H1 (cell line): ENCODE measurements around the gene LDAH. TPM values are rescaled to one million over a fixed set of nuclear protein-coding genes. Genes with fewer than 3 reads are reported as not detected.

Experiments used
- CTCF ChIA-PET: fragments of 300-600 bp; sonication (Branson Sonifier 250); formaldehyde crosslinking; loops from one replicate; lab custom pipeline; 2021; ENCODE audit not compliant: partially characterized antibody; lab: Charles Lee
- POLR2A ChIA-PET: fragments of 300-600 bp; sonication (Branson Sonifier 250); formaldehyde crosslinking; loops from one replicate; lab custom pipeline; 2021; ENCODE audit warnings: inconsistent platforms; ENCODE audit not compliant: partially characterized antibody; lab: Charles Lee
- DNase-seq, 2 experiments: peaks; one replicate each; pipeline versions ENCODE4 v3.0.0 to v3.0.0-alpha.2; 2010 to 2022; ENCODE audit warnings: low spot score in 2 of 2, low read depth in 1 of 2, mixed read lengths in 1 of 2
- FAIRE-seq: peaks from 2 replicates; lab custom pipeline; 2011; peaks lifted over from hg19 to GRCh38; lab: Jason Lieb, UNC
- H2AFZ ChIP-seq: 2 replicates; pipeline ENCODE4 v1.8.1; 2012; ENCODE audit warnings: low read length, inconsistent platforms
- H2AK5ac ChIP-seq: 2 replicates; pipeline ENCODE4 v1.6.1; 2013; ENCODE audit warnings: low read depth, low read length
- H2BK120ac ChIP-seq: replicated peaks from 2 replicates; pipeline ENCODE3; 2013; ENCODE audit warnings: low read depth, low read length, inconsistent platforms
- H2BK12ac ChIP-seq: 2 replicates; pipeline ENCODE4 v1.6.1; 2013; ENCODE audit warnings: low read depth, low read length
- H2BK15ac ChIP-seq: 2 replicates; pipeline ENCODE4 v1.6.1; 2013; ENCODE audit warnings: low read length
- H2BK20ac ChIP-seq: 2 replicates; pipeline ENCODE4 v1.6.1; 2013; ENCODE audit warnings: low read length
- H2BK5ac ChIP-seq: 2 replicates; pipeline ENCODE4 v1.6.1; 2013; ENCODE audit warnings: low read depth, low read length
- H3K14ac ChIP-seq: 2 replicates; pipeline ENCODE4 v1.6.1; 2013; ENCODE audit warnings: inconsistent platforms; ENCODE audit not compliant: insufficient read length
- H3K18ac ChIP-seq: 2 replicates; pipeline ENCODE4 v1.6.1; 2013; ENCODE audit warnings: low read length; ENCODE audit errors: extremely low read depth
- H3K23ac ChIP-seq: 2 replicates; pipeline ENCODE4 v1.6.1; 2013; ENCODE audit warnings: inconsistent platforms; ENCODE audit not compliant: insufficient read length
- H3K23me2 ChIP-seq: 2 replicates; pipeline ENCODE4 v1.6.1; 2013; ENCODE audit warnings: low read depth, low read length
- H3K27ac ChIP-seq: 2 replicates; pipeline ENCODE4 v1.6.1; 2011; ENCODE audit warnings: low read depth, low read length, inconsistent platforms
- H3K27me3 ChIP-seq, 4 experiments: replicated peaks in 1 of 4; 1 replicate in 1 of 4; 2 replicates in 3 of 4; pipeline versions ENCODE4 v1.6.1 to v1.8.1; 2011 to 2013; ENCODE audit warnings: low read length in 3 of 4, mild to moderate bottlenecking in 3 of 4, inconsistent platforms in 2 of 4, mixed read lengths in 2 of 4, moderate library complexity in 1 of 4; ENCODE audit not compliant: control insufficient read depth in 3 of 4, insufficient read depth in 3 of 4; ENCODE audit errors: extremely low read depth in 1 of 4
- H3K36me3 ChIP-seq, 4 experiments: 2 replicates each; pipeline versions ENCODE4 v1.6.1 to v1.8.1; 2011 to 2013; ENCODE audit warnings: mild to moderate bottlenecking in 4 of 4, low read length in 3 of 4, moderate library complexity in 2 of 4, control low read depth in 1 of 4, inconsistent platforms in 1 of 4; ENCODE audit not compliant: insufficient read depth in 4 of 4, control insufficient read depth in 2 of 4
- H3K4ac ChIP-seq: replicated peaks from 2 replicates; pipeline ENCODE3; 2013; ENCODE audit warnings: low read length, low read depth, mixed read lengths, inconsistent platforms; ENCODE audit not compliant: insufficient read length
- H3K4me1 ChIP-seq, 4 experiments: replicated peaks in 1 of 4; 1 replicate in 1 of 4; 2 replicates in 3 of 4; pipeline versions ENCODE4 v1.6.1 to v1.8.1; 2011 to 2013; ENCODE audit warnings: low read length in 3 of 4, inconsistent platforms in 2 of 4, mixed read lengths in 1 of 4; ENCODE audit not compliant: insufficient read depth in 4 of 4, control insufficient read depth in 3 of 4
- H3K4me2 ChIP-seq, 2 experiments: 2 replicates each; pipeline versions ENCODE4 v1.6.1 to v1.8.1; 2011 to 2013; ENCODE audit warnings: low read depth in 2 of 2, low read length in 2 of 2, control low read depth in 1 of 2, inconsistent platforms in 1 of 2, mild to moderate bottlenecking in 1 of 2; ENCODE audit not compliant: insufficient read depth in 1 of 2
- H3K4me3 ChIP-seq, 4 experiments: fragments of 200-600, 300-600 bp in 1 of 4; sonication (generic), shearing (Covaris generic), sonication (Bioruptor Twin) in 1 of 4; 2 replicates each; pipeline versions ENCODE4 v1.5.1 to v1.8.1; 2011 to 2016; ENCODE audit warnings: low read length in 4 of 4, low read depth in 3 of 4, control low read depth in 2 of 4, inconsistent platforms in 2 of 4, mild to moderate bottlenecking in 2 of 4, mixed read lengths in 1 of 4, moderate library complexity in 1 of 4; ENCODE audit not compliant: insufficient read depth in 2 of 4; ENCODE audit errors: extremely low read depth in 1 of 4
- H3K56ac ChIP-seq: replicated peaks from 2 replicates; pipeline ENCODE3; 2013; ENCODE audit warnings: low read depth, mild to moderate bottlenecking, mixed read lengths, low read length, inconsistent platforms; ENCODE audit not compliant: insufficient read length
- H3K79me1 ChIP-seq: 2 replicates; pipeline ENCODE4 v1.6.1; 2013; ENCODE audit warnings: low read depth, low read length, control low read depth
- H3K79me2 ChIP-seq, 2 experiments: 2 replicates each; pipeline versions ENCODE4 v1.6.1 to v1.8.1; 2012 to 2013; ENCODE audit warnings: low read length in 2 of 2, mild to moderate bottlenecking in 2 of 2, inconsistent platforms in 1 of 2; ENCODE audit not compliant: insufficient read depth in 2 of 2, control insufficient read depth in 1 of 2
- H3K9ac ChIP-seq, 4 experiments: replicated peaks in 1 of 4; 1 replicate in 1 of 4; 2 replicates in 3 of 4; pipeline versions ENCODE4 v1.6.1 to v1.8.1; 2011 to 2013; ENCODE audit warnings: low read depth in 3 of 4, low read length in 3 of 4, control low read depth in 2 of 4, mild to moderate bottlenecking in 2 of 4, moderate library complexity in 2 of 4, inconsistent platforms in 1 of 4; ENCODE audit errors: extremely low read depth in 1 of 4
- H3K9me3 ChIP-seq, 2 experiments: 2 replicates each; pipeline versions ENCODE4 v1.6.1 to v1.8.1; 2012 to 2013; ENCODE audit warnings: mild to moderate bottlenecking in 2 of 2, moderate library complexity in 2 of 2, control low read depth in 1 of 2, inconsistent platforms in 1 of 2, low read depth in 1 of 2, low read length in 1 of 2, mixed read lengths in 1 of 2; ENCODE audit not compliant: insufficient read depth in 2 of 2
- H4K20me1 ChIP-seq, 2 experiments: replicated peaks in 1 of 2; 2 replicates each; pipeline versions ENCODE3 to v1.8.1; 2011 to 2013; ENCODE audit warnings: inconsistent platforms in 2 of 2, low read length in 2 of 2, mild to moderate bottlenecking in 1 of 2; ENCODE audit not compliant: insufficient read depth in 2 of 2, control insufficient read depth in 1 of 2
- H4K5ac ChIP-seq: 2 replicates; pipeline ENCODE4 v1.6.1; 2013; ENCODE audit warnings: low read length, low read depth, mixed read lengths, inconsistent platforms; ENCODE audit not compliant: insufficient read length
- H4K8ac ChIP-seq: 2 replicates; pipeline ENCODE4 v1.8.0; 2013; ENCODE audit warnings: mild to moderate bottlenecking, moderate library complexity, low read length, inconsistent platforms; ENCODE audit not compliant: insufficient read depth; ENCODE audit errors: extremely low read depth
- H4K91ac ChIP-seq: replicated peaks from 2 replicates; pipeline ENCODE3; 2013; ENCODE audit warnings: low read length, mixed read lengths, inconsistent platforms; ENCODE audit not compliant: insufficient read length
- BACH1 ChIP-seq: IDR thresholded peaks from 2 replicates; pipeline ENCODE4 v1.6.1; 2012; ENCODE audit warnings: low read length, improper control_type of control experiment
- CHD1 ChIP-seq: IDR thresholded peaks from 2 replicates; pipeline ENCODE4 v1.6.1; 2012; ENCODE audit warnings: low read depth, low read length, improper control_type of control experiment
- E2F6 ChIP-seq: IDR thresholded peaks from 2 replicates; pipeline ENCODE4 v1.6.1; 2012; ENCODE audit warnings: inconsistent platforms
- EZH2 ChIP-seq: fragments of 200-600 bp; sonication (generic); IDR thresholded peaks from 2 replicates; pipeline ENCODE4 v1.7.1; 2012; ENCODE audit warnings: low read depth, mild to moderate bottlenecking, moderate library complexity, low read length, inconsistent platforms; ENCODE audit not compliant: severe bottlenecking
- FOSL1 ChIP-seq: IDR thresholded peaks from 2 replicates; pipeline ENCODE4 v1.6.1; 2011; ENCODE audit warnings: mild to moderate bottlenecking, low read depth, low read length, moderate library complexity; ENCODE audit not compliant: insufficient read depth
- KDM4A ChIP-seq: IDR thresholded peaks from one replicate; pipeline ENCODE4 v1.7.1; 2012; ENCODE audit warnings: low read depth, mild to moderate bottlenecking, moderate library complexity, low read length, inconsistent platforms; ENCODE audit not compliant: severe bottlenecking
- KDM5A ChIP-seq: fragments of 200-600 bp; IDR thresholded peaks from 2 replicates; pipeline ENCODE4 v1.7.1; 2012; ENCODE audit warnings: mild to moderate bottlenecking, low read length, inconsistent platforms, mixed read lengths
- NANOG ChIP-seq: IDR thresholded peaks from 2 replicates; pipeline ENCODE4 v1.6.1; 2011; ENCODE audit warnings: low read length, low read depth, mild to moderate bottlenecking, inconsistent platforms; ENCODE audit not compliant: insufficient read depth, poor library complexity, severe bottlenecking
- POLR2AphosphoS5 ChIP-seq: IDR thresholded peaks from 2 replicates; pipeline ENCODE4 v1.6.1; 2011; ENCODE audit warnings: low read depth, low read length
- SP2 ChIP-seq: IDR thresholded peaks from 2 replicates; pipeline ENCODE4 v1.6.1; 2012; ENCODE audit warnings: mild to moderate bottlenecking, low read length, inconsistent platforms
- YY1 ChIP-seq: IDR thresholded peaks from 2 replicates; pipeline ENCODE4 v1.6.1; 2011; ENCODE audit warnings: low read depth, mild to moderate bottlenecking, low read length
- WGBS, 2 experiments: shearing (Covaris generic) in 1 of 2; methylation state at CpG; one replicate each; pipeline versions ENCODE4 v1.1.6 to v1.1.7; 2013 to 2015; ENCODE audit warnings: low lambda C conversion rate in 2 of 2, mixed read lengths in 2 of 2, inconsistent platforms in 1 of 2, low coverage in 1 of 2, missing lambda C conversion rate in 1 of 2; ENCODE audit not compliant: insufficient replicate concordance in 2 of 2, insufficient coverage in 1 of 2, insufficient read length in 1 of 2; ENCODE audit errors: extremely low coverage in 1 of 2, missing lambda C conversion rate in 1 of 2; 5-methylcytosine and 5-hydroxymethylcytosine counted together
- polyA plus RNA-seq, 7 experiments: library from polyadenylated mRNA; depleted of rRNA in 3 of 7; stranded (reverse) in 5 of 7; unstranded in 2 of 7; fragments of >200 nt in 5 of 7; fragments of 200-250 nt in 2 of 7; gene quantifications; 1 replicate in 5 of 7; 2 replicates in 1 of 7; 4 replicates in 1 of 7; pipeline versions ENCODE4 v1.2.1 to v1.2.3, GENCODE V29; 2011 to 2013; ENCODE audit warnings: missing spikeins in 2 of 7, mixed read lengths in 2 of 7
- total RNA-seq: library from RNA; stranded (reverse); fragmentation: NEBNext Ultra II Directional; extraction: Animal tissue kit (Norgen Biotek cat#: 25700); gene quantifications from 2 replicates; pipeline ENCODE4 v1.2.1, GENCODE V29; 2021

LDAH gene
- total and polyA plus RNA-seq, 2 of the 8 experiments (the other 6 are each of a cell fraction or from before 2014, with no cell fraction given), result 10.9 to 26.3 TPM

DNA sequence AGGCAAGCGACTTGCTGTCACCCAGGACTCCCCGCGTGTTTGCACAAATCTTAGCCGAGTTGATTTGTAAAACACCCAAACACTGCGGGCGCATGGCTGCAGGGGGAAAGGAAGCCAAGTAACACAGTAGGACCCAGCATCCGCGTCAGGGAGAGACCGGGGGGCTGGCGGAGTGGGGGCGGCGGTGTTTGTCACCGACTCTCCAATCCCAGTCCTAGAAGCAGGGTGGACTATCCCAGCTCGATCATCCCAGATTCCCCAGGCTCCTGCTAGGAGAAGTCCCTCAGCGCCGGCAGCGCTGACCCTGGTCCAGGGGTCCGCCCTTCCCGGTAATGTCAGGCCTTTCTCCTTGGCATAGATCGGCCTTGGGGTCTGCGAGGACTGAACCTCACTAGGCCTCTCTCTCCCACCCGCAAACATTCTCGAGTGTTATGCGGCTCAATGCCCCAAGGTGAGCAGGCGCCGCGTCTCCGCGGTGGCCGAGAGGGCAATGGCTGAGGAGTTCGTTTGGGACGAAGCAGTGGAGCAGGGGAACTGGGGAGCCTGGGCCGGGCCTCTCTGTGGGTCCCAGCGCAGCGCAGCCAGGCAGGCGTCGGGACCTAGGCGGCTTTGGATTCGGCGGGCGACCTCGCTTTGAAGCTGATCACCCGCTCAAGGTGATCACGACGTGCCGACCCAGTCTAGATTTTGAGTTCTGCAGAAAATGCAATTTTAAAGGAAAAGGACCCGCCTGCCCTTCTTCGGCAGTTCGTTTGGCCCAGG is 157.5 kb downstream of the LDAH start:
- H4K5ac ChIP-seq, result no peak overlapping the region
- ChIA-PET CTCF (interaction anchor here (1.0 to 8.9 kb wide), 12 partner anchors 9 to 361 kb away, joined by 3 to 266 read pairs (median 4); partner anchors contain the start of gene HS1BP3), POLR2A (interaction anchor here (1.2 to 2.2 kb wide), 3 partner anchors 8 to 15 kb away, joined by 3 to 8 read pairs (median 8); partner anchors contain the start of gene HS1BP3)
- no peaks in the 10 kb centered on the region for H3K9me3 ChIP-seq
- no peak overlapping the region for H4K8ac ChIP-seq
- no peak overlapping the region for H4K91ac ChIP-seq
- H3K18ac ChIP-seq, result no peak overlapping the region
- peak overlapping the region; percentile 40 to 76 (median 58) for H3K4me3 ChIP-seq
- peaks cover 74 to 87% (median 85%) of the 10 kb centered on the region in 4 experiments for H3K27me3 ChIP-seq
- no peak overlapping the region for H2BK20ac ChIP-seq
- peaks cover 2 to 16% of the 10 kb centered on the region in 2 experiments for H4K20me1 ChIP-seq
- no peaks in the 10 kb centered on the region for H3K79me2 ChIP-seq
- no peak overlapping the region for H3K4ac ChIP-seq
- no peak overlapping the region for H2BK120ac ChIP-seq
- H3K27ac ChIP-seq, result no peak overlapping the region
- H3K56ac ChIP-seq, result no peak overlapping the region
- 0 out of 2 replicates have a peak overlapping the region, but pooled peaks have one; percentile 2 for H2AFZ ChIP-seq
- no peak overlapping the region for H2BK15ac ChIP-seq
- H3K23ac ChIP-seq, result no peak overlapping the region
- FAIRE-seq, result no peak
- H3K4me1 ChIP-seq, result peaks cover 0 to 25% (median 9%) of the 10 kb centered on the region in 4 experiments; a peak in 6 of 7 replicates
- H3K36me3 ChIP-seq, result peaks cover 0 to under 1% (median 0%) of the 10 kb centered on the region in 4 experiments; a peak in 1 of 8 replicates
- H3K14ac ChIP-seq, result no peak overlapping the region
- peak in 1 of 2 experiments; percentile 70 for DNase-seq
- no peak overlapping the region for H3K9ac ChIP-seq
- peaks cover 17% of the 10 kb centered on the region; the same call in 1 of the 2 replicates for H3K23me2 ChIP-seq
- WGBS, 2 experiments, result 5% methylated on average over 45 of the region's 49 CpGs; no CpG with 5 or more reads in 1 of the 2 experiments
- H3K79me1 ChIP-seq, result no peaks in the 10 kb centered on the region
- peak overlapping the region; percentile 88 to 92 for H3K4me2 ChIP-seq
- no peak overlapping the region for H2AK5ac ChIP-seq
- H2BK12ac ChIP-seq, result peak overlapping the region; percentile 68; the same call in 1 of the 2 replicates
- no peak overlapping the region for H2BK5ac ChIP-seq
- TF ChIP-seq CHD1 (no peak), FOSL1 (no peak), YY1 (no peak), E2F6 (peak; percentile 50), EZH2 (peak; percentile 95), SP2 (no peak), POLR2AphosphoS5 (no peak), KDM4A (no peak), NANOG (no peak), KDM5A (no peak), BACH1 (no peak)
